ENCODE results near the gene TBC1D19. TPM values are rescaled to one million over a fixed set of nuclear protein-coding genes. Genes with fewer than 3 reads are reported as not detected.
"Not testable (repeated sequence)": the region's sequence is repeated elsewhere in the genome, so short reads cannot be mapped to it uniquely, and the experiment has no call there.

The TBC1D19 gene
- total RNA-seq, 1 donor from 2014 or later = 29.8 TPM

GRCh38 chr4:26685250-26685649 lies 101.4 kb downstream of the TBC1D19 start:
- DNase-seq = no peak

DNA sequence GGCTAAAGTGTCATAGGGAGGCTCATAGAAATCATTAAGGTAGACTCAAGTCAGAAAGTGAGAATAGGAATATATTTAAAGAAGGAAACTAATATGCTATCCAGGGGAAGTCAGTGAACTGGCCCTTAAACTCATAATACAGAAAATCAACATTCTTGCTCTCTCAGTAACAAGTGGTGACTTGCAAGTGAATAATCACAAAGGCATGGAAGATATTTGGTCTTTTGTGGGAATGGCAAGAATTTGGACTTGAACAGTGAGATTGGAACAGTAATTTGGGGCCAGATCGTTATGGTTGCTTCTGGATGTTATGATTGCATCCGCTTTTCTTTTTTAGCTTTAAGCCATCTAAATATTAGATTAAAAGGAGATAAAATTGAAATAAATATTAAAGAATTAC lies 103.8 kb downstream of the TBC1D19 start:
- no peak for DNase-seq

GRCh38 chr4:26690506-26690905 lies 106.6 kb downstream of the TBC1D19 start:
- no peak for DNase-seq

DNA sequence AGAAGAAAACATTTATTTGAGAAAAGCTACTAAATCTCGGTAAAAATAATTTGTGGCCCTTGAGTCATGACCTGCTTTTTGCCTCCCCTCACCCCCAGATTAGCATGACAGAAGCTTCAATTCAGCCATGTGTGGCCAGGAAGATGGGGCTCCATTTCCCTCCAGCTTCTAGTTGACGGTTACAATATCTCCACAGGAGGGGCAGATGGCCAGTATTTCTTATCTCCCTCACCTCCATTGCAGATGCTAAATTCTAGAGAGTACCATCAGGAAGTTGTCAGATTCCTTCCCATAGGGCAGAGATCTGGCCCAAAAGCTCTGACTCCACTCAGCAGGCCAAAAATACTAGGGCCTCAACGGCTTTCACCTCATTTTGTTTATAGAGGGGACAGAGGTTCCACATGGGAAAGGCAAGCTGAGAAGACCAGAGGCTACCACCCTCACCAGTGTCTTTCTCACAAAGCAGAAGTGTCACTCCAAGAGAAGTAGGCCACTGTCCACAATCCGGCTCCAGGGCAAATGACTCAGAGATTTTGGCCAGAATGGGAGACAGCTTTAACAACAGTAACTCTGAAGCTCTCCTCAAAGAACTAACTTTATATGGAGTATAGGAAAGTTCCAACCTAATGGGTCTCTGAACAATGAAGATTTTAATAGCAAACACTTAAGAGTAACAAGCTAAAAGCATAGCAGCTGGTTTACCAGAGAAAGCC lies 108.3 kb downstream of the TBC1D19 start:
- DNase-seq = no peak

- not testable (repeated sequence) for DNase-seq
Observed at GRCh38 chr4:26694131-26694530, 110.2 kb downstream of the TBC1D19 start.

- no peak for DNase-seq
Observed at GRCh38 chr4:26700110-26700509, 116.2 kb downstream of the TBC1D19 start.

DNA sequence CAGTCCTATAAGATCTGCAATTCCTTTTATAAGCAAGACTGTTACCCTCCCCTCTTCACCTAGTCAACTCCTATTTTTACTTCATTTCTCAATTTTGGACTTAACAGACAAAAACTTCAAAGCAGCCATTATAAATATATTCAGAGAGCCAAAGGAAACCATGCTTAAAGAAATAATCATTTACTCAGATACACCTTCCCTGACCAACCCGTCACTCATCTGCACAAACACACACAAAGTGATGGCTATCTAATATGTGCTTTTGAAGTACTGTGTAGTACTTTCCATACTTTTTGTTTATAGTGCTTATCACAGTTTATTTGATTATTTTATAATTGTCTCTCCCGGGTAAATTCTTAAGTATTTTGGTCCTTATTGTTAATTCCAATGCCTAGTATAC lies 117.2 kb downstream of the TBC1D19 start:
- no peak for DNase-seq

GRCh38 chr4:26701786-26702227 lies 117.9 kb downstream of the TBC1D19 start:
- DNase-seq = peak; percentile 12

DNA sequence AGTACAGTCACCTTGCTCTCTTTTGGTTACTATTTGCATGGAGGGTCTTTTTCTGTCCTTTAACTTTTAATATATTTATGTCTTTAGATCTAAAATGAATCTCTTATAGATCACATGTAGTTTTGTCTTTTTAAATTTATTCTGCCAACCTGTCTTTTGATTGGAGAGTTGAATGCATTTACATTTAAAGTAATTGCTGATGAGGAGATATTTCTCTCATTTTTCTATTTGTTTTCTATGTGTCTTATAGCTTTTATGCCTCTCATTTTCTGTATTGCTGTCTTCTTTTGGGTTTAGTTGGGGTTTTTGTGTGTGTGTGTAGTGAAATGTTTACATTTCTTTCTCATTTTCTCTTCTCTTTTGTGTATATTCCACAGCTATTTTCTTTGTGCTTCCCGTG lies 123.5 kb downstream of the TBC1D19 start:
- DNase-seq = no peak

DNA sequence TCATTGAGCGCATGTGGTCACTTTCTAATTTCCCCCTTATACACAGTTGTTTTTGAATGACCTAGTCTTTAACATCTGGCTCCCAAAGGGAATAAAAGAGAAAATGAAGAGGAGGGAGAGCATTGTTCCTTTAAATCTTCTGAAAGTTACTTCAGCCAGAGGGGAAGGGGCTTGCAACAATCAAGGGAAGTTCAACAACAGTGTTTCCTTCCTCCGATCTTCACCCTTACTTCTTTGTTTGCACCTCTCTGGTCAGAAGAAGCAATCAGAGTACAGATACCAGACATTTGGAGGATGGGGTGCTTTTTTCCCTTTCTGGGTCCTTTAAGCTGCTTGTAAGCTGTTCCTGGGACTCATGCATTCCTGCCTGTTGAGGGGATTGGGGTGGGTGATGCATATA lies 125.4 kb downstream of the TBC1D19 start:
- no peak for DNase-seq

- DNase-seq = no peak
Observed at GRCh38 chr4:26713563-26714151, 129.8 kb downstream of the TBC1D19 start.

DNA sequence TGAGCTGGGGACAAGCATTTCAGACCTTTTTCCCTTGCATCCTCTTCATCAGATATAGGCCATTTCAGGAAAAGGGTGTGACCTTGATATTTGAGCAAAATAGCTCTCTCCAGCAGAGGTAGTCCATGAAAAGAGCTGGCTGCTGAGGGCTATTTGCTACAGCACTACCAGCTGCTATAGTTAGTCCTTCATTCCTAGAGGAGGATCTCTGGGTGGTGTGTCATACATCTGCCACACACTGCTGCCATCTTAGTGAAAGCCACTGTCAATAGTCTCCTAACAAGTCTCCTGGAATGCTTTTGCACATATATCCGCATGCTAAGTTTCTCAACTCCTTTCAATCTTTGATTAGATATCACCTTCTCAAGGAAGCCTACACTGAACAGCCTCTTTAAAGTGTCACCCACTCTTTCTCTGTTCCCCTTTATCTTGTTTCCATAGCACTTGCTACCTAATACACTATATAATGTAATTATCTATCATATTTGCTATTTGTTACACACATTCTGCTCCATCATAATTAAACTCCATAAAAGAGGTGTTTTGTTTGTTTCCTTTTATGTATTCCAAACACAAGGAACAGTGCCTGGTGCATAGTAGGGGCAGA lies 131.9 kb downstream of the TBC1D19 start:
- DNase-seq = no peak

DNA sequence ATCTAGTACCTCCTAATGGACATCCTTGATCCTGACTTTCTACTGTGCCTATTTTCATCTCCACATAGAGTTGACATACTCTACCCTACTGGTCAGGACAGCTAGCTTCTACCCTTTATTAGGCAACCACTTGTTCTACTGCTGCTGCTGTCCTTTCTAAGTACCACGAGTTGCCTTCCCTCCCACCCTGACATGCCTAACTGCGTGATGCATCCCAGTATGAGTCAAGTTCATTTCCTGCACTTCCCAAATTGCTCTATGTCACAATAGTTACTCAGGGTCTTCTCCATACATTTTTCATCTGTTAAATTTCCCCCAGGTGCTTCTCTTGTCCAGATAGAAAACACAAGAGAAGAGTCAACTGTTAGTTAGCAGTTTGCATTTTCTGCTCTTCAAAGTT lies 133.4 kb downstream of the TBC1D19 start:
- no peak for DNase-seq

- peak; percentile 5 for DNase-seq
Observed at GRCh38 chr4:26719954-26720552, 136.2 kb downstream of the TBC1D19 start.

DNA sequence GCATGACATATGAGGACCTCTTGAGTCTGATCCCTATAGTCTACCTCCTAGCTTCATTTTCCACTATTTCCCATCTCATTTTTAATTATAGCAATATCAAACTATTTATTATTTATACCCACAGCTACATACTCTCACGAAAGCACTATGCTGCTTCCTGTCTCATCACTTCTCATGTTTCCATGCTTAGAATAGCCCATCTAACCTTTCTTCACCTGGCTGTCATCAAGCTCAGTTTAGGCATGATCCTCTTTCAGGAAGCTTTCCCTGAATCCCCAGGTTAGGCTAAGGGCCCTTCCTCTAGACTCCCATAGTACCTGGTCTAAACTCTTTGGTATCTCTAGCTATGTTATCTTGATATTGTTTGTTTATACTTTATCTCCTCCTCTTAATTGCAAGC lies 137.8 kb downstream of the TBC1D19 start:
- no peak for DNase-seq

DNA sequence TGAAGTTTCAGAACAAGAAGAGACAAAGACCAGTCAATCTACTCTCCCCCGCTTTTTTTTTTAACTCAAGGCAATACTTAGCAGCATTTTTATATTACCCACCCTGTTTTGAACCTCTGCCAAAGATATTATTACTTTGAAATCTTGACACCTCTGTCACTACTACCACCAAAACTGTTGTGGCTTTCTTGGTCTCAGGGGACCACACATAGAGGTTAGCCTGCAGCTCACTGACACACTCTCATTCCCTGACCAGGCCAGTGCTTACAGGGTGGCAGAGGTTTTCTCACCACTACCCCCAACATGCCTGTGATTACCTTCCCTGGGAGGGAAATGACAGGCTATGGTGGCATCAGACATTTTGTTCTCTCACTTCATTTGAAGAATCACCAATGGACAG lies 139.3 kb downstream of the TBC1D19 start:
- DNase-seq = no peak

DNA sequence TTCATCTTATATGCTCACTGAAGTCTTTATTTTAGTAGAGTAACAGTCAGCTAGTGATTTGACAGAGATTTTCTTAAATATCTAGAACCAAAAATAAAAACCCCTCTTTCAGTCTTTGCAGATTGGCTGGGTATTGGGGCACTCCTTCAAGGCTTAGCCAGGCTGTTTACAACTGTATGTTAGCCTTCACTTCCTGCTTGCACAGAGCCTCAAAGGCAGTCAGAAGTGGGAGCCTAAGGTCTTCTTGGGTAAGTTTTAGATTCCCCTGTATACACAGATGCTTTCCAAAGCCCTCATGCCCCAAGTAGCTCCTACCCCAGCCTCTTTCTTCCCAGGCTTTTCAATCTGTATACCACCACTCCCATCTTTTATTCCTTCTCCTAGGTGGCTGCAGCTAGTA lies 140.7 kb downstream of the TBC1D19 start:
- DNase-seq = no peak

DNA sequence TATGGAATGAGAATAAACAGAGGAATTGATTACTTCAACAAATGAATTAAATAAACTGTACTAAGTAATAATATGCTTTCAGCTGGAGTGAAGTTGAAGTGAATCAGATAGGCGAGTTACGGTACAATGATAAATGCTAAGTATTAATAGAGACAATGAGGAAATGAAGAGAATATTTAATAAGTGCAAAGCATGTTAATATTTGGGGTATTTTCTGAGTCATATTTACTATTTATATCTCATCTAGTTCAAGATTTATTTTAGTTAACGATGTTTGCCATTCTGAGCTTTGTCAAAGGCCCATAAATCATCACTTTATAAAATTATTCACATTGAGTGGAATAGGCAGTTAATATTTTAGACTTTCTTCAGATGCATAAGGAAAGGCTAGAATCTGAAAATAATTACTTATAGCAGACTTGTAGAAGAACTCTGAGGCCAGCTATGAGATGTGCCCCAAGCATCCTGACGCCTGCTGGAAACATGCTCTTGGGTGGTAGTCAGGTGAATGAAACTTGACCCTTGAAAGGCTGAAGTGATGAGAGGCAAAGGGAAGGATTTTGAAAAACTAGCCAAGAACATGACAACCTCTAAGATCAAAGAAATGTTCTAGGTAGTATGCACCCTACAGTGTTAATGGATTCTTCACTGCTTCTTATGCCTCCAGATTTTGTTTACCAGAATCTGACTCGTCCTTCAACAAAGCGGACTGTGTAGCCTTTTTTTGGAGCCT lies 142.9 kb downstream of the TBC1D19 start:
- DNase-seq = no peak

DNA sequence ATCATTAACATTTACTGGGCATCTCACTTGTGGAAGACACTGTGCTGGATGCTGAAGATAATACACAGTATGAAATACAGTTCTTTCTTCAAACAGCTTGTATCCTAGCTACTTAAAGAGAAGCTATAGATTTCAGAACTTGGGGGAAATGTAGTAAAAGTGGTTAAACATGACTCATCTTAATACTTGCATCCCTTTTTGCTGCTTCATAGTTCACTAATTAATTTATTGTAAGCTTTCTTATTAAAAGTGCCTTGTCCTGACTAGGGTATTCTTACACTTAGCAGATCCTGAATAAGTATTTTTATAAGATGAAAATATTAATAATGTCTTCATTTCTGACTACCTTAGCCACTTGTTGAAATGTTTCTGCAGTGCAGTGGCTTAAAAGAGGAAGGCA lies 144.0 kb downstream of the TBC1D19 start:
- DNase-seq = no peak

DNA sequence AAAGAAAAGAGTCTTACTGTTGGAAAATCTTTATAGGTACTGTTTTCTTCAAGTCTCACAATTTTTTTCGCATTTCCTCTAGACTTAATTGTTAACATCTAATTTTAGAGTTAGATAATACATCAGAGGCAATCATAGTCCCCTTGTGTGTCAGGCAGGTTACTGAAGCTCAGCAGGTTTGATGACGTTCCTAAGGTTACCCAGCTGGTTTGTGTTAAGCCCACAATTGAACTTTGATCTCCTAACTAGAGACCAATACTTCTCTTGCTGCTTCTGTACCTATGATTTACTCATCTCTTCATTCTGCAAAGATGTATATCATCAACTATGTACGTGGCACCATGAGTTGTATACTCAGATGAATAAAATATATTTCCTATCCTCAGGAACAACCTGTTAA lies 145.1 kb downstream of the TBC1D19 start:
- DNase-seq = no peak

DNA sequence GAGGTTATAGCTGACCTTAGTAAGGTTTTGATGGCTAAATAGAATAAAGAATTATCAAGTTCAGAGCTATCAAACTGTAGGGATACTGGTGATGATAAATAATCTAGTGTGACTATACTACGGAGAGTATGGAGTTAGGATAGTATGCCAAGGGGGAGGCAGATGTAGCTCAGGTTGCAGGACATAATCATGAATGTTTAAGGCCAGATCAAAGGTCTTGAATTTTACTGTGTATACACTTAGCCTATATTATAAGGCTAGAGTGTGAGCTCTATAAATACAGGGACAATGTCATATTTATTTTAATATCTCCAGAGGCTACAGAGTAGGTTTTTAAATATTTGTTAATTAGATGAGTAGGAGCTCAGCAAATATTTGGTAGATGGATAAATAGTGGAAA lies 145.7 kb downstream of the TBC1D19 start:
- no peak for DNase-seq

- no peak for DNase-seq
Observed at GRCh38 chr4:26731351-26732035, 147.6 kb downstream of the TBC1D19 start.
